Articular chondrocyte of knee joint (primary cell): ENCODE data around the gene ATXN7L3B. TPM values are rescaled to one million over a fixed set of nuclear protein-coding genes. Genes with fewer than 3 reads are reported as not detected.

ENCODE experiments used
- total RNA-seq: library from RNA; depleted of rRNA; stranded (reverse); fragments of >200 nt; gene quantifications from 2 replicates; pipeline ENCODE4 v1.2.3, GENCODE V29; 2012

The ATXN7L3B gene
- total RNA-seq = 23.6 and 23.8 TPM in 2 replicates

GRCh38 chr12:74537707-74538385, at the start of gene ATXN7L3B:
Gene ATXN7L3B, plus strand, starts transcription at chr12:74537835. Its CDS starts 278 bp downstream, at chr12:74538113.

